Bronchial epithelial cell (primary cell): ENCODE results near the gene TCAIM. TPM values are rescaled to one million over a fixed set of nuclear protein-coding genes. Genes with fewer than 3 reads are reported as not detected.

Experiments used
- DNase-seq: peaks from one replicate; pipeline ENCODE4 v3.0.0-alpha.2; 2010; ENCODE audit warnings: low read depth
- FAIRE-seq: peaks from 2 replicates; lab custom pipeline; 2011; peaks lifted over from hg19 to GRCh38; lab: Jason Lieb, UNC
- H3K27me3 ChIP-seq: 2 replicates; pipeline ENCODE4 v1.5.1; 2011; ENCODE audit warnings: low read length; ENCODE audit not compliant: control insufficient read depth, insufficient read depth
- H3K36me3 ChIP-seq: 2 replicates; pipeline ENCODE4 v1.5.1; 2011; ENCODE audit warnings: low read length; ENCODE audit not compliant: control insufficient read depth, insufficient read depth
- H3K4me3 ChIP-seq: 2 replicates; pipeline ENCODE4 v1.5.1; 2011; ENCODE audit warnings: mild to moderate bottlenecking, low read depth, low read length, control low read depth
- total RNA-seq: library from RNA; depleted of rRNA; stranded (reverse); fragments of >200 nt; gene quantifications from 2 replicates; pipeline ENCODE4 v1.2.1, GENCODE V29; 2014
- TF ChIP-seq, protein P1 (sequence below): IDR thresholded peaks from 2 replicates; pipeline ENCODE4 v1.5.1; 2011; ENCODE audit warnings: mild to moderate bottlenecking, moderate library complexity, low read length, control low read depth, inconsistent platforms; ENCODE audit not compliant: insufficient read depth, severe bottlenecking

TCAIM gene
- total RNA-seq, 1 donor from 2014 or later = 32.9 TPM

- DNase-seq (no peak), FAIRE-seq (no peak)
Measured at GRCh38 chr3:44444896-44445691, 106.5 kb downstream of the TCAIM start.

GRCh38 chr3:44445786-44446185 is 107.2 kb downstream of the TCAIM start:
- no peaks in the 10 kb centered on the region for H3K27me3 ChIP-seq
- TF ChIP-seq, protein P1, sequence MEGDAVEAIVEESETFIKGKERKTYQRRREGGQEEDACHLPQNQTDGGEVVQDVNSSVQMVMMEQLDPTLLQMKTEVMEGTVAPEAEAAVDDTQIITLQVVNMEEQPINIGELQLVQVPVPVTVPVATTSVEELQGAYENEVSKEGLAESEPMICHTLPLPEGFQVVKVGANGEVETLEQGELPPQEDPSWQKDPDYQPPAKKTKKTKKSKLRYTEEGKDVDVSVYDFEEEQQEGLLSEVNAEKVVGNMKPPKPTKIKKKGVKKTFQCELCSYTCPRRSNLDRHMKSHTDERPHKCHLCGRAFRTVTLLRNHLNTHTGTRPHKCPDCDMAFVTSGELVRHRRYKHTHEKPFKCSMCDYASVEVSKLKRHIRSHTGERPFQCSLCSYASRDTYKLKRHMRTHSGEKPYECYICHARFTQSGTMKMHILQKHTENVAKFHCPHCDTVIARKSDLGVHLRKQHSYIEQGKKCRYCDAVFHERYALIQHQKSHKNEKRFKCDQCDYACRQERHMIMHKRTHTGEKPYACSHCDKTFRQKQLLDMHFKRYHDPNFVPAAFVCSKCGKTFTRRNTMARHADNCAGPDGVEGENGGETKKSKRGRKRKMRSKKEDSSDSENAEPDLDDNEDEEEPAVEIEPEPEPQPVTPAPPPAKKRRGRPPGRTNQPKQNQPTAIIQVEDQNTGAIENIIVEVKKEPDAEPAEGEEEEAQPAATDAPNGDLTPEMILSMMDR = no peak
- H3K36me3 ChIP-seq = peaks cover 28% of the 10 kb centered on the region
- FAIRE-seq (no peak), DNase-seq (no peak)
- no peak overlapping the region for H3K4me3 ChIP-seq

More at GRCh38 chr3:44444896-44445691, 106.5 kb downstream of the TCAIM start:
- Histone ChIP-seq H3K36me3 (peaks cover 22% of the 10 kb centered on the region), H3K27me3 (no peaks in the 10 kb centered on the region), H3K4me3 (no peak overlapping the region)
- TF ChIP-seq, protein P1 = no peak

DNA sequence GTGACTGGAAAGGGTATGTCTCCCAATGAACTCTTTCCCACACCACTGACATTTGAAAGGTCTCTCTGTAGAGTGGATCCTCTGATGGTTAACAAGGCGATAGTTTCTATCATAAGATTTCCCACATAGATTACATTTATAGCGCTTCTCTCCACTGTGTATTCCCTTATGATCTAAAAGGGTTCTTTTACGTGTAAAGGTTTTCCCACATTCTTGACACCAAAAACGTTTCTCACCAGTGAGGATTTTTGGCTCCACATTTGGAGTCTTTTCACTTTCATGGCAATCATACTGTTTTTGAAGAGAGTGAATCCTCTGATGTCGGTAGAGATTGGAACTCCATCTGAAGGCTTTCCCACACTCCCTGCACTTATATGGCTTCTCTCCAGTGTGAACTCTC is 108.4 kb downstream of the TCAIM start:
- FAIRE-seq (no peak), DNase-seq (no peak)
- Histone ChIP-seq H3K36me3 (peaks cover 31% of the 10 kb centered on the region), H3K4me3 (no peak overlapping the region), H3K27me3 (no peaks in the 10 kb centered on the region)
- TF ChIP-seq, protein P1 = no peak

GRCh38 chr3:44451441-44451840 is 112.9 kb downstream of the TCAIM start:
- FAIRE-seq = no peak
- TF ChIP-seq, protein P1 = no peak
- no peaks in the 10 kb centered on the region for H3K27me3 ChIP-seq
- no peak overlapping the region for H3K4me3 ChIP-seq
- H3K36me3 ChIP-seq = peaks cover 39% of the 10 kb centered on the region
- DNase-seq = no peak

DNA sequence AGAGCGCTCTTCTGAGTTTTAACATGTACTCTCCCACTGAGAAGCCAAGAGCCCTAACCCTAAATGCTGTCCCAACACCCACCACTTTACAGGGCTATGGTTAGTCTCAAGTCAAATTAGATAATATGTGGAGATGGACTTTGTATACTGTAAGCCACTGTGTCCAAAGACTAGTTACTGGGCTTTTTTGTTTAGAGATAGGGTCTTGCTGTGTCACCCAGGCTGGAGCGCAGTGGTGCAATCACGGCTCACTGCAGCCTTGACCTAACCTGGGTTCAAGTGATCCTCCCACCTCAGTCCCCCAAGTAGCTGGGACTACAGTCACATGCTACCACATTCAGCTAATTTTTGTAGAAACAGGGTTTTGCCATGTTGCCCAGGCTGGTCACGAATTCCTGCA is 115.7 kb downstream of the TCAIM start:
- TF ChIP-seq, protein P1 = no peak

More for the DNA sequence above, 115.7 kb downstream of the TCAIM start:
- no peak overlapping the region for H3K4me3 ChIP-seq
- no peak for FAIRE-seq
- peaks cover 26% of the 10 kb centered on the region for H3K36me3 ChIP-seq
- no peaks in the 10 kb centered on the region for H3K27me3 ChIP-seq
- no peak for DNase-seq
